ENCODE results near the gene MUC12.

MUC12 gene

DNA sequence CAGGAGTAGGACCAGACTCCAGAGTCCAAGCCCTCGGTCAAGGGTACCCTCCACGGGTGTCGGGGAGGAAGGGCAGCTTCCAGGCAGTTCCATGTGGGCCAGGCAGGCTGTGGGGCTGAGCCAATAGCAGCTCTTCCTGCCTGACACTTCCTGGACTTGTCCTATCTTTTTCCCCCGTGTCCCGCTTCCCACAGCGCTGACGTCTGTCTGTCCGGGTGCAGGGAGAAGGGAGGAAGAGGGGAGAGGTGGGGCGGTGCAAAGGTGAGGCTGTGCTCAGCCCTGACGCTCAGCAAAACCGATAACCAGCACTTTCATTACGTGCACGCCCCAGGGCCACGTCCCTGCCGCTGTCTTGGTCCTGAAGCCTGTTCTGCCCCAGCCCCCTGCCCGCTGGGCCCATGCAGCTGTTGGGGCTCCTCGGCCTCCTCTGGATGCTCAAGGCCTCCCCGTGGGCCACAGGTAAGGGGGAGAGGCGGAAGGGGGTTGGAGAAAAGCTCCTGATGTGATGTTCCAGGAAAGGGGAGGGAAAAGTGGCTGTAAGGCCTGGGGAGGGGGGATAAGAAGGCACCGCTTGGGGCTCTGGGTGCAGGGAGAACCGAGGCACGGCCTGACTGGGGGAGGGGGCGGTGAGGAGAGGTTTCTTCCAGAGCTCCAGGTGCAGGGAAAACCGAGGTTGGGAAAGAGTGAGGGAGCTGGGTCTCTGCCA, 20.0 kb upstream of the MUC12 start, which contains the start of gene MUC3A:
TSS of gene MUC3A (plus strand) at position 308 of the 706 bp plus-strand sequence. CDS start at position 399, 91 bp downstream.
- TF ChIP-seq, protein P1, sequence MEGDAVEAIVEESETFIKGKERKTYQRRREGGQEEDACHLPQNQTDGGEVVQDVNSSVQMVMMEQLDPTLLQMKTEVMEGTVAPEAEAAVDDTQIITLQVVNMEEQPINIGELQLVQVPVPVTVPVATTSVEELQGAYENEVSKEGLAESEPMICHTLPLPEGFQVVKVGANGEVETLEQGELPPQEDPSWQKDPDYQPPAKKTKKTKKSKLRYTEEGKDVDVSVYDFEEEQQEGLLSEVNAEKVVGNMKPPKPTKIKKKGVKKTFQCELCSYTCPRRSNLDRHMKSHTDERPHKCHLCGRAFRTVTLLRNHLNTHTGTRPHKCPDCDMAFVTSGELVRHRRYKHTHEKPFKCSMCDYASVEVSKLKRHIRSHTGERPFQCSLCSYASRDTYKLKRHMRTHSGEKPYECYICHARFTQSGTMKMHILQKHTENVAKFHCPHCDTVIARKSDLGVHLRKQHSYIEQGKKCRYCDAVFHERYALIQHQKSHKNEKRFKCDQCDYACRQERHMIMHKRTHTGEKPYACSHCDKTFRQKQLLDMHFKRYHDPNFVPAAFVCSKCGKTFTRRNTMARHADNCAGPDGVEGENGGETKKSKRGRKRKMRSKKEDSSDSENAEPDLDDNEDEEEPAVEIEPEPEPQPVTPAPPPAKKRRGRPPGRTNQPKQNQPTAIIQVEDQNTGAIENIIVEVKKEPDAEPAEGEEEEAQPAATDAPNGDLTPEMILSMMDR (IDR thresholded peaks at IDR 0.05; ENCODE audit: low read depth, low read length, missing control alignments) = no peak
- H3K4me3 ChIP-seq (ENCODE audit: low read depth, low read length) = no peak within 1 kb of the TSS
- no peak for DNase-seq (ENCODE audit: low read depth)

DNA sequence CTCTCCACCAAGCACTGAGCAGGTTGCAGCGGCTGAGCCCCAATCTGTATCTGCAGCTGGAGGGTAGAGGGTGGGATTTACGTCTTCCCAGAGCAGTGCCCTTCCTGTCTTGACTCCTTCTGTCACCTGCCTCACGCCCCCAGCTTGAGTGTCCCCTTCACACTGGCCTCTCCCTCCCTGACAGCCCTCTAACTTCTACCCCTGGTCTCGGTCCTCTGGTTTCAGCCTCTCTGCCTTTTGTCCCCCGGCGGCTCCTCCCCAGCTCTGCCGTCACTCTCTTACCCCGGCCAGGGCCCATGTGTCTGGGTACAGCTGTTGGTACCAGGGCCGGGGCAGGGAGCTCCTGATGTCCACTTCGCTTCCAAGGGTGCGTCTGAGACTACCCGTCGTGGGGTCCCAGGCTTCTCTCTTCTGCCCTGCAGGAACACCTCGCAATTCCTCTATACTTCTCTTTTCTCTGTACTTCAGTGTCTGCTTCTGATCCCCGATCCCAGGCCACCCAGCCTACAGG, 19.4 kb upstream of the MUC12 start:
- TF ChIP-seq, protein P1 (IDR thresholded peaks at IDR 0.05; ENCODE audit: low read depth, low read length, missing control alignments) = no peak
- no peak for DNase-seq (ENCODE audit: low read depth)
- no peak overlapping the region for H3K4me3 ChIP-seq (ENCODE audit: low read depth, low read length)

DNA sequence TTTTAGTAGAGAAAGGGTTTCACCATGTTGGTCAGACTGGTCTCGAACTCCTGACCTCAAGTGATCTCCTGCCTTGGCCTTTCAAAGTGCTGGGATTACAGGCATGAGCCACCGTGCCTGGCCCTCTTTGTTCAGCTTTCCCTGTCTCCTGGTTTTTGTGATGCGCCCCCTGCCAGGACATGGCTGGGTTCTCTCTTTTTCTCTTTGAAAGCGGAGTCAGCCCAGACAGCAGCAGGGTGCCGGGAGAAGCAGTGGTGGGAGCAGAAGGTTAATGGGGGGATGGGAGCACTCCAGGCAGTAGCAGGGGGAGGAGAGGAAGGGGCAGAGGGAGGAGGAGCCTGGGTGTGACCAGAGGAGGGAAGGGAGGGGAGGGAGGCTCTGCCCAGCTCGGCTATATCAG, 18.2 kb upstream of the MUC12 start:
- TF ChIP-seq, protein P1 (IDR thresholded peaks at IDR 0.05; ENCODE audit: low read depth, low read length, missing control alignments) = no peak
- no peak overlapping the region for H3K4me3 ChIP-seq (ENCODE audit: low read depth, low read length)
- no peak for DNase-seq (ENCODE audit: low read depth)

DNA sequence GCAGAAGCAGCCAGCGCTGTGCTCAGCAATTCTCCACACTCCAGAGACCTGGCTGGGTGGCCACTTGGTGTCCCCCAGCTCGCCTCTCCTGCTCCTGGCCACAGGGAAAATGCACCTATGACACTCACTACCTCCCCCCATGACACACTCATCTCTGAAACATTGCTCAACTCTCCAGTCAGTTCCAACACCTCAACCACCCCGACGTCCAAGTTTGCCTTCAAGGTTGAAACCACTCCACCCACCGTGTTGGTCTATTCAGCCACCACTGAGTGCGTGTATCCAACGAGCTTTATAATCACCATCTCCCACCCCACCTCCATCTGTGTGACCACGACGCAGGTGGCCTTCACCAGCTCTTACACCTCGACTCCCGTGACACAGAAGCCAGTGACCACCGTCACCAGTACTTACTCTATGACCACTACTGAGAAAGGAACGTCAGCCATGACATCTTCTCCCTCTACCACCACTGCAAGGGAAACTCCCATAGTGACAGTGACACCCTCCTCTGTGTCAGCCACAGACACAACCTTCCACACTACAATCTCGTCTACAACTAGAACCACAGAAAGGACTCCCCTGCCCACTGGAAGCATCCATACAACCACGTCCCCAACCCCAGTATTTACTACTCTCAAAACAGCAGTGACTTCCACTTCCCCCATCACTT, 17.3 kb upstream of the MUC12 start:
- no peak overlapping the region for H3K4me3 ChIP-seq (ENCODE audit: low read depth, low read length)
- DNase-seq (ENCODE audit: low read depth) = no peak
- TF ChIP-seq, protein P1 (IDR thresholded peaks at IDR 0.05; ENCODE audit: low read depth, low read length, missing control alignments) = no peak

DNA sequence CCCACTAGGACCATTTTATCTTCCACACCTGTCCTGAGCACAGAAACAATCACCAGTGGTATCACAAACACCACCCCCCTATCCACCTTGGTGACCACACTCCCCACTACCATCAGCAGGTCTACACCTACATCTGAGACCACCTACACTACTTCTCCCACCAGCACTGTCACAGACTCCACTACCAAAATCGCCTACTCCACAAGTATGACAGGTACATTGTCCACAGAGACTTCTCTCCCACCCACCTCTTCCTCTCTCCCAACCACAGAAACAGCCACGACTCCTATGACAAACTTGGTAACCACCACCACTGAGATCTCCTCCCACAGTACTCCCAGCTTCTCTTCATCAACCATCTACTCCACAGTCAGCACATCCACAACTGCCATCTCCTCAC, 16.7 kb upstream of the MUC12 start:
- H3K4me3 ChIP-seq (ENCODE audit: low read depth, low read length) = no peak overlapping the region
- DNase-seq (ENCODE audit: low read depth) = no peak
- TF ChIP-seq, protein P1 (IDR thresholded peaks at IDR 0.05; ENCODE audit: low read depth, low read length, missing control alignments) = no peak

DNA sequence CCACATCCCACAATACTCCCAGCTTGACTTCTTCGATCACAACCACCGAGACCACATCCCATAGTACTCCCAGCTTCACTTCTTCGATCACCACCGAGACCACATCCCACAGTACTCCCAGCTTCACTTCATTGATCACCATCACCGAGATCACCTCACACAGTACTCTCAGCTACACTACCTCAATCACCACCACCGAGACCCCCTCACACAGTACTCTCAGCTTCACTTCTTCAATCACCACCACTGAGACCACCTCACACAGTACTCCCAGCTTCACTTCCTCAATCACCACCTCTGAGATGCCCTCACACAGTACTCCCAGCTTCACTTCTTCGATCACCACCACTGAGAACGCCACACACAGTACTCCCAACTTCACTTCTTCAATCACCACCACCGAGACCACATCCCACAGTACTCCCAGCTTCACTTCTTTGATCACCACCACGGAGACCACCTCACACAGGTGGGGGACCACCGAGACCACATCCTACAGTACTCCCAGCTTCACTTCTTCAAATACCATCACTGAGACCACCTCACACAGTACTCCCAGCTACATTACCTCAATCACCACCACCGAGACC, 11.4 kb upstream of the MUC12 start:
- no peak overlapping the region for H3K4me3 ChIP-seq (ENCODE audit: low read depth, low read length)
- TF ChIP-seq, protein P1 (IDR thresholded peaks at IDR 0.05; ENCODE audit: low read depth, low read length, missing control alignments) = no peak
- no peak for DNase-seq (ENCODE audit: low read depth)

Data from GM12864 (cell line).